ENCODE measurements around the gene CEP192. TPM values are rescaled to one million over a fixed set of nuclear protein-coding genes. Genes with fewer than 3 reads are reported as not detected.

The CEP192 gene
- total RNA-seq, 4 donors from 2014 or later: 16.5 to 41.2 (median 30.0) TPM

GRCh38 chr18:13108330-13108729 lies 117.2 kb downstream of the CEP192 start:
- no peak overlapping the region for H3K27ac ChIP-seq
- H3K4me3 ChIP-seq: no peak overlapping the region
- H3K4me1 ChIP-seq: no peaks in the 10 kb centered on the region
- WGBS, 2 donors: 93 to 97% methylated on average over 2 of the region's 2 CpGs
- H3K9me3 ChIP-seq: no peaks in the 10 kb centered on the region
- DNase-seq (ENCODE audit: low spot score in 2 of 2): no peak
- no peaks in the 10 kb centered on the region for H3K27me3 ChIP-seq
- TF ChIP-seq, protein P1, sequence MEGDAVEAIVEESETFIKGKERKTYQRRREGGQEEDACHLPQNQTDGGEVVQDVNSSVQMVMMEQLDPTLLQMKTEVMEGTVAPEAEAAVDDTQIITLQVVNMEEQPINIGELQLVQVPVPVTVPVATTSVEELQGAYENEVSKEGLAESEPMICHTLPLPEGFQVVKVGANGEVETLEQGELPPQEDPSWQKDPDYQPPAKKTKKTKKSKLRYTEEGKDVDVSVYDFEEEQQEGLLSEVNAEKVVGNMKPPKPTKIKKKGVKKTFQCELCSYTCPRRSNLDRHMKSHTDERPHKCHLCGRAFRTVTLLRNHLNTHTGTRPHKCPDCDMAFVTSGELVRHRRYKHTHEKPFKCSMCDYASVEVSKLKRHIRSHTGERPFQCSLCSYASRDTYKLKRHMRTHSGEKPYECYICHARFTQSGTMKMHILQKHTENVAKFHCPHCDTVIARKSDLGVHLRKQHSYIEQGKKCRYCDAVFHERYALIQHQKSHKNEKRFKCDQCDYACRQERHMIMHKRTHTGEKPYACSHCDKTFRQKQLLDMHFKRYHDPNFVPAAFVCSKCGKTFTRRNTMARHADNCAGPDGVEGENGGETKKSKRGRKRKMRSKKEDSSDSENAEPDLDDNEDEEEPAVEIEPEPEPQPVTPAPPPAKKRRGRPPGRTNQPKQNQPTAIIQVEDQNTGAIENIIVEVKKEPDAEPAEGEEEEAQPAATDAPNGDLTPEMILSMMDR (IDR thresholded peaks at IDR 0.05): no peak
- TF ChIP-seq EP300 (IDR thresholded peaks at IDR 0.05) (no peak), POLR2A (IDR thresholded peaks at IDR 0.05) (no peak)
- H3K36me3 ChIP-seq: peaks cover 0 to 87% (median 14%) of the 10 kb centered on the region in 3 donors

DNA sequence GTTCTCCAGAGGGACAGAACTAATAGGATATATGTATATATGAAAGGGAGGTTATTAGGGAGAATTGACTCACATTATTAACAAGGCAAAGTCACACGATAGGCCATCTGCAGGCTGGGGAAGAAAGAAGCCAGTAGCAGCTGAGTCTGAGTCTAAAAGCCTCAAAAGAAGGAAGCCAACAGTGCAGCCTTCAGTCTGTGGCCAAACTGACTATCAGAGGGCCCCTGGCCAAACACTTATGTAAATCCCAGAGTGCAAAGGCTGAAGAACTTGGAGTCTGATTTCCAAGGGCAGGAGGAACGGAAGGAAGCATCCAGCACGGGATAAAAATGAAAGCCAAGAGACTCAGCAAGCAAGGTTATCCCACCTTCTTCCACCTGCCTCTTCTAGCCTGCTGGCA lies 119.4 kb downstream of the CEP192 start:
- no peak for DNase-seq (ENCODE audit: low spot score in 2 of 2)
- H3K9me3 ChIP-seq: no peaks in the 10 kb centered on the region
- 86 to 88% methylated on average over 3 of the region's 3 CpGs for WGBS, 2 donors
- H3K27ac ChIP-seq: no peak overlapping the region
- peaks cover 0 to 76% (median 7%) of the 10 kb centered on the region in 3 donors for H3K36me3 ChIP-seq
- no peak overlapping the region for H3K4me3 ChIP-seq
- H3K27me3 ChIP-seq: no peaks in the 10 kb centered on the region
- TF ChIP-seq, protein P1 (IDR thresholded peaks at IDR 0.05): no peak
- TF ChIP-seq POLR2A (IDR thresholded peaks at IDR 0.05): no peak
- TF ChIP-seq EP300 (IDR thresholded peaks at IDR 0.05): no peak
- no peaks in the 10 kb centered on the region for H3K4me1 ChIP-seq

- no peaks in the 10 kb centered on the region for H3K4me1 ChIP-seq
- H3K4me3 ChIP-seq: no peak overlapping the region
- no peak for TF ChIP-seq POLR2A (IDR thresholded peaks at IDR 0.05)
- TF ChIP-seq EP300 (IDR thresholded peaks at IDR 0.05): no peak
- TF ChIP-seq, protein P1 (IDR thresholded peaks at IDR 0.05): peak in 4 of 5 experiments; percentile 10 to 24 (median 18)
- H3K27me3 ChIP-seq: no peaks in the 10 kb centered on the region
- H3K9me3 ChIP-seq: no peaks in the 10 kb centered on the region
- H3K36me3 ChIP-seq: peaks cover 0 to 76% (median 9%) of the 10 kb centered on the region in 3 donors
- no peak overlapping the region for H3K27ac ChIP-seq
- DNase-seq (ENCODE audit: low spot score in 2 of 2): no peak
- 25 to 28% methylated on average over 8 of the region's 8 CpGs for WGBS, 2 donors
Observed at GRCh38 chr18:13112982-13113381, 121.8 kb downstream of the CEP192 start.

DNA sequence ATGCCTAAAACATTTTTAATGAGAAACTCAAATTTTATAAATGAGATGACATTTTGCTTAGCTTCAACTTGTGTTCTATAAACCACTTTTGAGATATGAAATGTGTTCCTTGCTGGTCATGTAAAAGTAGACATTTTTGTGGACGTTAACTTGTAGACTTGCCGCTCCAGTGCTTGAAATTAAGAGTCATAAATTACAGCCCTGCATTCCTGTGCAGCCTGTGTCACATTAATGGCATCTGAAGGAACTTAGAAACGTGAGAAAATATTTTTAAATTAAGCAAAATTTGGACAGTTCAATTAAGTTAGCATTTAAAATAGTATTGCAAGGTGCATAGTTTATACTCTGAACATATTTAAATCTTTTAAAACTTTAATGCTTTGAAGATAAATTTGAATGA lies 129.1 kb downstream of the CEP192 start:
- peaks cover 0 to 42% (median 12%) of the 10 kb centered on the region in 3 donors for H3K36me3 ChIP-seq
- WGBS, 2 donors: 62 to 69% methylated on average over 3 of the region's 3 CpGs
- DNase-seq (ENCODE audit: low spot score in 2 of 2): no peak
- peaks cover 0 to 11% (median 0%) of the 10 kb centered on the region in 4 donors for H3K4me1 ChIP-seq
- H3K27me3 ChIP-seq: no peaks in the 10 kb centered on the region
- no peaks in the 10 kb centered on the region for H3K9me3 ChIP-seq
- H3K27ac ChIP-seq: peak overlapping the region in 1 of 4 donors; percentile 32
- no peak overlapping the region for H3K4me3 ChIP-seq
- TF ChIP-seq, protein P1 (IDR thresholded peaks at IDR 0.05): no peak
- TF ChIP-seq POLR2A (IDR thresholded peaks at IDR 0.05): no peak
- TF ChIP-seq EP300 (IDR thresholded peaks at IDR 0.05): no peak

- Histone ChIP-seq H3K27me3 (no peaks in the 10 kb centered on the region), H3K4me3 (no peak overlapping the region), H3K36me3 (peaks cover 0 to 35% (median 12%) of the 10 kb centered on the region in 3 donors), H3K27ac (peak overlapping the region in 1 of 4 donors; percentile 32), H3K9me3 (no peaks in the 10 kb centered on the region), H3K4me1 (peaks cover 0 to 11% (median 0%) of the 10 kb centered on the region in 4 donors)
- DNase-seq (ENCODE audit: low spot score in 2 of 2): no peak
- no peak for TF ChIP-seq POLR2A (IDR thresholded peaks at IDR 0.05)
- 42 to 46% methylated on average over 4 of the region's 4 CpGs for WGBS, 2 donors
Observed at GRCh38 chr18:13120983-13121441, 129.8 kb downstream of the CEP192 start.

All from tibial nerve (tissue), 4 donors.